Stimulated activated CD8-positive, alpha-beta memory T cell treated with anti-CD3 and anti-CD28 coated beads, Interleukin-7, amount 100 ng/mL, for 4 hours (primary cell): ENCODE data around the gene RPS6KC1.
"Not testable (repeated sequence)": the region's sequence is repeated elsewhere in the genome, so short reads cannot be mapped to it uniquely, and the experiment has no call there.

Source experiments
- DNase-seq, 2 donors: peaks; one replicate each; pipeline ENCODE4 v3.0.0-alpha.2; 2020; ENCODE audit warnings: low read depth in 2 of 2

RPS6KC1 gene

DNA sequence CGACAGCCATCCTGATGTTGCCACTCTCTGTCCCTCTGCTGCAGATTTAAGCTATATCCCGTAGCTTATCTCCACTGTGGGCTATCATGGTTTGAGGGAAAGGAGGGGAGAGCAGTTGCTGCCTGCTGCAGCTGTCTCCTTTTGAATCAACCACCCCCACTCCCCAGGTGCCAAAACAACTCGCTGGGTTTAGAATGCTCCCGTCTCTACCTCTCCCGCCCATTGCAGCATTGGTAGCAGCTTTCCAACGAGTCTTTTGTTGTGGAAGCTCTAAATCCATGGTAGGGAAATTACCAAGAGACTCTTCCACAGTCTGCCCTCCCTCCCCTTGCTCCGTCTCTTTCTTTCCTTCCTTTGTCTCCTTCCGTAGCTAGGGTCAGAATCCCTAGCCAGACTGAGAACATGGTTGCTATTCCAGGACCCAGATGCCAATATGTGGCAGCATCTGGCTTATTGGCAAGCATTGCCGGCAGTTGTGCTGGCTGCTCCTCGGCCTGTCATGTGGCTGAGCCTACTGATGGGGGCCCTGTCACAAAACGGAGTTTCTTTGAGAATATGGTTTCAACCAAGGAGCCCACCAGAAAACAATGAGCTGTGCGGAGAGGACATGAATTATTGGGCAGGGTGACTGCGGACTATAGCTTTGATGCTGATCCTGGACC, 230.7 kb downstream of the RPS6KC1 start:
- no peak for DNase-seq

DNA sequence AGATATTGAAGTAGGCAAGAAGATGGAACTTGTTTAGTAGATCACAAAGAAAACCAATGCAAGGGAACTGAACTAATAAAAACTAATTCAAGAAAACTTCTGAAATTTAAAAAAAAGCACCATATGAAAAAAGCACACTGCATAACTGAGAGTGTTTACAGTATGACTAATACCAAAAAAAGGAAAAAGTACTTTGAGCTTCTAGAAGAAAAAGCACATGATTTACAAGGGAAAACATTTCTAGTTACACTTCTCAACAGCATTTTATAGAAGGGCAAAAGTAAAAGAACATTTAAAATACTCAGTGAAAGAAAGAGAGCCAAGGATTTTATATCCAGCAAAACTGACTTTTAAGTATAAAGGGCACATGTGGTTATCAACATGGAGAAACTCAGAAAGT, 233.6 kb downstream of the RPS6KC1 start:
- DNase-seq = no peak

DNA sequence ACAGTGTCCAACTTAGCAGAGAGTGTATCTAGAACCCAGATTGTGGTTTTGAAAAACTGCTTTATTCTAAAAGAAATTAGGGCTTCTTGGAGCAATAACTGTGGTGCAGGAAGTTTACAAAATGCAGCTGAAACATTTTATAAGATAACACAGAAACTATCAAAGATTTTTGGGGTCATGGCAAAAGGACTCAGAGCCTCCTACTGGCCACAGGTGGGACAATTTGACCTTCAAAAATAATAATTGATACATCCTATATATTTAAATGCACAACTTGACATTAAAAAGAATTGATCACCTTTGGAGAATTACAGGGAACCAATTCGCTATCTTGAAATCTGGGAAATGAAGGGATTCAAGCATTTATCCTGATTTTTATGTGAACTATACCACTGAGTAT, 235.2 kb downstream of the RPS6KC1 start:
- no peak for DNase-seq

DNA sequence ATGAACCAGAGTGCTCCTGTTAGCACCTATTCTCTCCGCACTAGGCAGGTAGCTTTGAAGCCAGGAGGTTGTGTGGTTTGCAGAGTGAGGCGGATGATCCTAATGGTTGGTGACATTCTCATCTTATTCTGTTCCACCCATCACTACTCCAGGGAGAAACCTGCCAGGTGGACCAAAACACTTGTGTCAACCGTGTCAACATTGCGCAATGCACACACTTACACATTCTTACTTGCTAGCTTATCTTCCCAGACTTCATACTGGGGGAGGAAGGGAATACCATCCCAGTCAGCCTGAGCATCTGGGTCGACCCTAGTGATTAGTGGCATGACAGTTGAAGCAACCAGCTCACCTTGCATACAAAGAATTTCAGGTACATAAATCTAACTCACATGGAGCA, 236.9 kb downstream of the RPS6KC1 start:
- no peak for DNase-seq

DNA sequence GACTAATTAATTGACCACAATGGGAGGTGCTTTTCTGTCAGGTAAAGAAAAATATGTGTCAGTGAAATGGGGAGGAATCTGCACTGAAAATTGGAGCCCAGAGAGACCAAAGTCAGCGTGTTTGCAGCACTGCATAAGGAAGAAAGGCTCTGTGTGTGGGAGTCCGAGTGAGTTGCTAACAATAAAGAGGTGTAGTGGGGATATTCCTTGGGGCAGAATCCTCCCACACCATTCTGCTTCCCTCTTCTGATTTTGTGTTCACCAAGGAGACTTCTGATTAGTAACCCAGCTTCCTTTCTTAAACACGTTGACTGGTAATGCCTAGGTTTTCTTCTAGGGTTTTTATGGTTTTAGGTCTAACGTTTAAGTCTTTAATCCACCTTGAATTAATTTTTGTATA, 240.5 kb downstream of the RPS6KC1 start:
- DNase-seq = no peak

DNA sequence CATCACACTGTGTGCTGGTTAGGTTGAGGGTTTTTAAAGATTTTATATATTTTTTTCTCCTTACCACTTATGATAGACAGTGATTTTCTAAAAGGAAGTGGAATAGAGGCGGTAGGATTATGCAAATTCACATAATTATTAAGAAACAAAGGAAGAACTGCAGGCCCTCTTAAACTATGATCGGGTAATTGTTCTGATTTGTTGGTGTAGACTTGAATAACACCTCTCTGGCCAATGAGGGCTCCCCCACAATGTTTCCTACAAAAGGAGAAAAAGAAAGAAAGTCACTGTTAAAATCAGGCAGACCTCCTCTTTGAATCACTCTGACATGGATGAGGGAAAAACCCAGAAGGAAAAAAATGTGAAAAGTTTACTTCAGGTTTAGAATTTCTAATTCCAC, 241.6 kb downstream of the RPS6KC1 start:
- no peak for DNase-seq

DNA sequence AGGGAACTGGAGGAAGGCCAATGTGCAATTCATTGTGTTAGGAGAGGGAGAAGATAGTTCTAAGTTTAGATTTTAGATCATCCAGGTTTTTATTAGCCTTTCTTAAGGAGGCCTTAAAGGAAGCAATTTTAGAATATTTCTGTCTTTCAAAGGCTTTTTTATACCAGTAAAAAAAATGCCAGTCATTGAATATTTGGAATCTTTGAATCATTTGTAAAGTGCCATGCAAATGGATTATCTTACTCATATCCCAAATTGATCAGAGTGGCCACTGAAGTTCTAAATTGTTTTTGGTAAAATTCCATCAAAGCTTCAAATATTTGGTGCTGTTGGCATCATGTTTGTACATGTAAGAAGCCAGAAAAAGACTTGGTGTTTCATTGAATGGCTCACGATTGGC, 244.8 kb downstream of the RPS6KC1 start:
- no peak for DNase-seq

DNA sequence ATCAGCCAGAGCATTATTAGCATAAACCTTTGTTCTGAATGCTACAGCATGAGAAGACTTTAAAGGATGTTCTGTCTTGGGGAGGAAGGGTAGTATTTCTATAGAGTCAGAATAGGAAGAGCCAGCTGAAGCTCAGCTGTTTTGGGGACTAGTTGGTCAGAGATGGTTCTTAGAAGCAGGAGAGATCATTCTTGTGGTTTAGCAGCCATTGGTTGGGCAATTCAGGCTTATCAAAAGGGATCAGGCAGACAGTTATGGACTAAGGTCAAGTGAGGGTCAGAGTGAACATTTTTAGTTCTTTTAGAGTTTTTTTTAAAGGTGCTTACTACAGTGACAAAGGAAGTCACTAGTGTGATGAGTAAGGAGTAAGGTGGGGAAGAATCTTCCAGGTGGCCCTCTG, 245.5 kb downstream of the RPS6KC1 start:
- no peak for DNase-seq

DNA sequence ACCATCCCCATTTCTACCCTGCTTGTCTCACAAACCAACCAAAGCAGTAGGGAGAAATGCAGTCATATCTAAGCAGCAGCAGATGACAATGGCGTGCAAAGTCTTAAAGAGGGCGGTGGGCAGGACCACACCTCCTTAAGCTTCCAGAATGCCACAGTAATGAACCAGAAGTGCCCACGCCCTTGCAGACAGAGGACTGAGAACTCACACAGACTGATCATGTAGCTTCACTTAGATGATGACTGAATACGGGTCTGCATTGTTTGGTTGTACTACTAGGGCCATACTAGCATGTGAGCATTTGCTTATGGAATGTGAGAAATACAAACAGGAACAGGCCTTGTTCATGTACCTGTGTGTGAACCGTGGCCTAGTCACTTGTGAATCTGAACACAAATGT, 246.0 kb downstream of the RPS6KC1 start:
- DNase-seq = no peak

DNA sequence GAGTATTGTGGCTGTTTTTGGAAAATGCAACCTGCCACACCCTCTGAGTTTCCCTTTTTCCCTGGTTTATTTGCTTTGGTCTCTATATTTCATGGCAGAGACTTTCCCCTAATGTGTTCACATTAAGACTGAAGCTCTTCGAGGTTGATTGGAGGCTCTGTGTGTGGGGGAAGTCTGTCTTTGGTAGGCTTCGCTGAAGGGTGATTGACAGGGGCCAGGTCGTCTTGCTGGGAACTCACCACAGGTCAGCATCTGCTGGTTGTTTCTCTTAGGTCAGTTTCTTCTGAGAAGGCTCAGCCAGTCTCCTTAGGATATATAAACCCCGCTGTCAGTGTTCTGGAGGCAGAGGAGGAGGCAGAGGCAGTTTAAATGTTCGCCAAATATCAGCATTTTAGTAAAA, 249.4 kb downstream of the RPS6KC1 start:
- DNase-seq = no peak

DNA sequence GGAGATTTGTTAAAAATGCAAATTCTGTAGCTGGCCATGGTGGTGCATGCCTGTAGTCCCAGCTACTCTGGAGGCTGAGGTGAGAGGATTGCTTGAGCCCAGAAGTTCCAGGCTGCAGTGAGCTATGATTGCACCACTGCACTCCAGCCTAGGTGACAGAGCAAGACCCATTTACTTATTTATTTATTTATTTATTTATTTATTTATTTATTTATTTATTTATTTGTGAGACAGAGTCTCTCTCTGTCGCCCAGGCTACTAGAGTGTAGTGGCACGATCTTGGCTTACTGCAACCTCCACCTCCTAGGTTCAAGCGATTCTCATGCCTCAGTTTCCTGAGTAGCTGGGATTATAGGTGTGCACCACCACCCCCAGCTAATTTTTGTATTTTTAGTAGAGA, 250.5 kb downstream of the RPS6KC1 start:
- not testable (repeated sequence) for DNase-seq

DNA sequence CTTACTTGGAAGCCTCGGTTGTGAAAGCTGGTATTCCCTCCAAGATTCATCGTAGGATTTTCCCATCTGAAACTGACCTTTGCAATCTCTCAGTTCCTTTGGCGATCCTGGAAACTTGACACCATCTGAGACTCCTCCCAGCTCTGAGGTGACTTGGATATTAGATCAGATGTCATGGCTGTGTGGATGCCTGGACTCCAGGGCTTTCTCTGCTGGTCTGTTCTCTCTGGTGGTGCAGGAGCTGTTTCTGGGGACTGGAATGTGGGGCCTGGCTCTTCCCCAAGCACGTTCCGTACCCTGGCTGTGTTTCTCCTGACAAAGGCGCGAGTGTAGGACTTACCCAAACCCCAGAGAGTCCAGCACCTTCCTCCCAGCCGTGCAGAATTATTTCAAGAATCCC, 252.2 kb downstream of the RPS6KC1 start:
- no peak for DNase-seq

DNA sequence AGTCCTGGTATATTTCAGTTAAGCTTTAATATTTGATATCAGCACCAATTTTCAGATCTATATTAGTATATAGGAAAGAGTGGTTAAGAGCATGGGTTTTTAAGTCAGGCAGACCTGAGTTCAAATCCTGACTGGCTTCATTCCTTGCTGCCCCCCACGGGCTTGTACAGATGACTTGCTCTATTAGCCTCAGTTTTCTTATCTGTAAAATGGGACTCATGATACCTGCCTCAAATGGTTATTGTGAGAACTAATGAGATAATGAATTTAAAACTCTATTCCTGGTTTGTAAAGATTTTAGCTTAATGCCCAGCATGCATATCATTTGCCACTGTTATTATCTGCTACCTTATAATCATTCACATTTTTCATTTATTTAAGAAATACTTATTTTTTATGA, 264.5 kb downstream of the RPS6KC1 start:
- DNase-seq = no peak

DNA sequence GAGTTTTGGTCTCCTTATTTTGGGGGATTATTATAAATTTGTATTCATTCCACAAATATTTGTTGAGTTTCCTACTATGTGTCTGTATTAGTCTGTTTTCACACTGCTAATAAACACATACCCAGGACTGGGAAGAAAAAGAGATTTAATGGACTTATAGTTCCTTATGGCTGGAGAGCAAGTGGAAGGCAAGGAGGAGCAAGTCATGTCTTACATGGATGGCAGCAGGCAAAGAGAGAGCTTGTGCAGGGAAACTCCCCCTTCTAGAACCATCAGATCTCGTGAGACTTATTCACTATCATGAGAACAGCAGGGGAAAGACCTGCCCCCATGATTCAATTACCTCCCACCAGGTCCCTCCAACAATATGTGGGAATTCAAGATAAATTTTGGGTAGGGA, 267.4 kb downstream of the RPS6KC1 start:
- not testable (repeated sequence) for DNase-seq

DNA sequence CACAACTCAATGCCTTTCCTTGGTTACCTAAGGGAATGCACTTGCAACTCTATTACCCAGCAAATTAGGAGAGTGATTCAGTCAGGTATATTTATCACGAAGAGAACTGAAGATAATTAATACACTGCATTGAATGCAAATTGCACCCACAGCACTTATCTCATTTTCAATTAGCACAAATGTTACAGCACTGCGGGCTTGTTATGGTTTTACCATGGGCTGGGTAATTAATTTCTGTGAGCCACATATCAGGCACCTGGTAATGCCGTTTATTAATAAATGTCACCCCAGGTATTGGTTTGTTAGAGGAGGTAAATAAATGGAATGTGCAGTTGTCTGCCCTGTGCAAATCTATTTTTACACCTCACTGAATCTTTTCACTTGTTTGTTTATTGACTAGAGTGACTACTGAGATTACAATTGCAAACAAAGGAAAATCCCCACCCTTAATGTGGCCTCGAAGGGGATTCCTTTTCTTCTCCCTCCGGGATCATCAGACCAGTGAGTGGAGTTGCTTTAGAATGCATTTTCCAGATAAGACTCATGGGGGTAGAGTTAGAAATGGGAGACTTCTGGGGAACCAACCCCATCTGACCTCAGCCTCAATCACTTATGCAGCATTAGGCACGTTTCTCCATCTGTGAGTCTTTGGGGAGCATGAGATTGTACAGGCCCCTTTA, 269.3 kb downstream of the RPS6KC1 start:
- no peak for DNase-seq
